Endometrium (tissue), 2 donors: ENCODE measurements around the gene RNPEPL1.

Experiments
- FAIRE-seq: peaks from 2 replicates; lab custom pipeline; 2012; peaks lifted over from hg19 to GRCh38; lab: Jason Lieb, UNC
- donor health status: control.
- donor health status: control.

RNPEPL1 gene

GRCh38 chr2:240577281-240578109 lies 9.2 kb downstream of the RNPEPL1 start:
- no peak for FAIRE-seq

DNA sequence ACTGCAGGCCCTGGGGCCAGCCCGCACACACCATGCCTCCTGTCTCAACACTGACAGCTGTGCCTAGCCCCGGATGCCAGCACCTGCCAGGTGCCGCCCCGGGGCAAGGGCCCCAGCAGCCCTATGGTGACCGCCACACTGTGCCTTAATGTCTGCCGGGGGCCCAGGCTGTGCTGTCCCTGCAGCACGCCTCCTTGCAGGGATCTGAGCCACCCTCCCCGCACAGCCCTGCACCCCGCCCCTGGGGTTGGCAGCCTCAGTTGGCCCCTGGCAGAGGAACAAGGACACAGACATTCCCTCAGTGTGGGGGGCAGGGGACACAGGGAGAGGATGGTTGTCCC lies 9.8 kb downstream of the RNPEPL1 start:
- no peak for FAIRE-seq

DNA sequence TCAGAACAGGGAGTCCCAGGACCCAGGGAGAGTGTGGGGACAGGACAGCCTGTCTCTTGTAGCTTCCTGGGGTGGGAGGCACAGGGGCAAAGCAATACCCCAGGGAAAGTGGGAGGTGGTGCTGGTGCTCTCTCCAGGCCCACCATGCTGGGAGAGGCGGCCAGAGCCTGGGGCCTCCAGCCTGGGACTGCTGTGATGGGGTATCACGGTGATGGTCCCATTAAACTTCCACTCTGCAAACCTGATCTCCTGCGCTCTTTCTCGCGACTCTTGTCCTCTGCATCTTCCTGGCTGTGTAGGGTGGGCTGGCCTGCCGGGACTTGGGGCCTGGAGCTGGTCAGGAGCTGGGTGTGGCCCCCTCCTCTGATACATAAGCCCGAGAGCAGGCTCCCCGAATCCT lies 10.2 kb downstream of the RNPEPL1 start:
- no peak for FAIRE-seq

- no peak for FAIRE-seq
These were observed 10.9 kb downstream of the RNPEPL1 start for GRCh38 chr2:240579071-240579762.

DNA sequence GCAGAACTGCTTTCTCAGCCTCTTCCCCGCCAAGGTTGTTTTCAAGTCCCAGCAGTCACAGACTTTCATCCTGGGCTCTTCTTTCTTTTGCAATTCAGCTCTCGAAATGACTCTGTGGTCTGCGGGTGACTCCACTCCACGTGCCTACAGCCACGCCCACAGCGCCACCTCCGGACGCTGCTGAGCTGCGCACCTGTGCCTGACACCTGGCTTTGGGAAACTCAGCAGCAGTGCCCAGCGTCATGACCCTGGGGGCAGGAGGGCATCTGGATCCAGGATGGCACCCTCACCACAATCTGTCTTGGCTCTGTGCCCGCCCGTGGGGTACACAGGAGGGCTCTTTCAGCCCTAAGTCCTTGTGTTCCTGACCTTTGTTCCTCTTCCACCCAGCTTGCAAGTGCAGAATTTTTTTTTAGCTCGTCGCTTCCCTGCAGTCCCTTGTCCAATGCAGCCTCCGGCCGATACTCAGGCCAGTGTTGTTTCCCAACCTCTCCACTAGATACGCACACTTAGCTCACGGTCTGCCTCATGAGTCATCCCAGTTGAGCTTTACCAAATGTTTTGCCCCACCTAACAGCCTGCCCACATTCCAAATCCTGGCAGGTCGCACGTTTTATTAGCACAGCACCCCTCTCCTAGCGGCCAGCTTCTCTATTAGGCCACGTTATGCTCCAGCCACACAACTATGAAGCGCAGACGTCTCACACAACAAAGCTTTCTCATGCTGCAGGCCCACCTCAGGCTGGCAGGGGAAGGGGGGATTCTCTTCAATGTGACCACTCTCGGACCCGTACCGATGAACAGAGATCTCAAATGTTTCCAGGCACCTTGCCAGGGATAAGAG lies 11.7 kb downstream of the RNPEPL1 start:
- no peak for FAIRE-seq

DNA sequence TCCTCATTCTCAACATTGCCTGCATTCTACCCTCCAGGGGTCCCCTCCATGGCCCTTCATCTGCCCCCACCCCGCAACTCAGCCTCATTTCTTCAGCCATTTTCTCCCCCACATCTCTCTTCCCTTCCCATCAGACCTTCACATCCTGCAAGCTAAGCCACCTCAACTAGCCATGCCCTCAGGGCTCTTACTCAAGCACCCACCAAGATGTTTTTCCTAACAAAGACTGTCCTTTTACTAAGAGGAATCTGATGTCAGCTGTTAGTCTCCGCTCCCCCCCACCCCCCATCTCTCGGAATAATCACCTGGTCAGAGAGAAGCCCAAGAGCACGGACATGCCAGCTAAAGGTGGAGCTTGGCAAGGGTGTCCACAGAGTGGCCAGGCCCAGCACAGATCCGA lies 13.5 kb downstream of the RNPEPL1 start:
- no peak for FAIRE-seq

DNA sequence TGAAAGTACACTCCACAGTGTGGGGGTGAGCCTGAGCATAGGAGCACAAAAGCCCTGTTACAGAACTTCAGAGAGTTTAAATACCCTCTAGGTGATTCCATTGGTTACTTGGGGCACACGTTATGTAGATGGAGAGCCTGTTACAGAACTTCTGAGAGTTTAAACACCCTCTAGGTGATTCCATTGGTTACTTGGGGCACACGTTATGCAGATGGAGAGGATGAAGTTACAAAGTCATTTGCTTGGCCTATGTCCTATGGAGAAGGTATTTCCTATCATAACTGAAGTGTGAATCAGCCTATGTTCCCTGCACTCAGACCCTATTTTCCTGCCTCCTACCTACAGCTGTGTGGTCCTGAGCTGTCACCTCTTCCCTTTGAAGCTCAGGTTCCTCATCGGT lies 14.5 kb downstream of the RNPEPL1 start:
- FAIRE-seq = no peak

DNA sequence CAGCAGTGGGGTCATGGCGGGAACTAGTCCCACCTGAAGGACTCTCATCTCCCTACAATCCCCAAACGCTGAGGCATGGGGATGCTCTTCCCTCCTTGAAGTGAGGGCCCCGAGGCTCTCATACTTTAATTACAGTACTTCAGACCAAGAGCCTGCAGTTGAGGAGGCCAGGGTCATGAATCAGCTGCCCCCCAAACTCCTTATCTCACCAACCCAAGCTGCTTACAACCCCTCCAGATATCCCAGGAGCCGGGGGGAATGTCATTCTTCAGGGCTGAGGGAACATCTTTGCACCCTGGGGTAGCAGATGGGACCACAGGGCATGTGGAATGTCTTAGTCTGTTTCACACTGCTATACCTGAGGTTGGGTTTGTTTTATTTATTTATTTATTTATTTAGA lies 15.5 kb downstream of the RNPEPL1 start:
- FAIRE-seq = no peak

DNA sequence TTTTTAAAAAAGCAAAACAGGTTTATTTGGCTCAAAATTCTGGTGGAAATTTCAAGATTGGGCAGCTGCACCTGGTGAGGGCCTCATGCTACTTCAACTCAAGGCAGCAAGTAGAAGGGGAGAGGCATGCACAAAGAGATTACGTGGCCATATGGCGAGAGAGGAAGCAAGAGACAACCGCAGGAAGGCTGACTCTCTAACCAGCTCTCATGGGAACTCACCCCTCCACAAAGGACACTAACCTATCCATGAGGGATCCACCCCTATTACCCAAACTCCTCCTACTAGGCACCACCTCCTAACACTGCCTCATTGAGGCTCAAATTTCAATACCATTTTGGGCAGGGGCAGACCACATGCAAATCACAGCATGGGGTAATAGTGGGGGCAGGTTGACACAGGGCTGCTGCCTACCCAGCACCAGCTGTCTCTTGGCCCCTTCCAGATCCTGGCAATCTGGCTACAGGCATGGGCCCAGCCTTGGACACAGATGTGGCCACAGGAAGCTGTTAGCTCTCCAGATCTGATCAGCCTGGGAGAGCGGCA lies 16.3 kb downstream of the RNPEPL1 start:
- FAIRE-seq = no peak

DNA sequence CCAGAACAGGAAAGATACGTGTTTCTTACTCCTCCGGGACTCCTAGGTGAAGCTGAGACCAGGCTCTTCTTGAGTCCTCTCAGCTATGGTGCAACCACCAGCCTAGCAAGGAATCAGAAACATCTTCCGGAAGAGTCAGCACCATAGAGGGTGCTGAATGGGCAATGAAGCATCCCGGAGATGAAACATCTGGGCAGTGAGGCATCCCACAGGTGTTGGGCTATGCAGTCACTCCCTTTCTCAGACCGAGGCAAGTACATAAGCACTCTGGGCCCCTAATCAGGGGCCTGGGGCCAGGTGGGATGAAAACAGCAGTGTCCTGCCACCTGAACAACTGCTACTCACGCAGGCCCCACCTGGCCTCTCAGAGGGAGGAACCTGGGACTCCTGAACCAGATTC lies 16.8 kb downstream of the RNPEPL1 start:
- no peak for FAIRE-seq

DNA sequence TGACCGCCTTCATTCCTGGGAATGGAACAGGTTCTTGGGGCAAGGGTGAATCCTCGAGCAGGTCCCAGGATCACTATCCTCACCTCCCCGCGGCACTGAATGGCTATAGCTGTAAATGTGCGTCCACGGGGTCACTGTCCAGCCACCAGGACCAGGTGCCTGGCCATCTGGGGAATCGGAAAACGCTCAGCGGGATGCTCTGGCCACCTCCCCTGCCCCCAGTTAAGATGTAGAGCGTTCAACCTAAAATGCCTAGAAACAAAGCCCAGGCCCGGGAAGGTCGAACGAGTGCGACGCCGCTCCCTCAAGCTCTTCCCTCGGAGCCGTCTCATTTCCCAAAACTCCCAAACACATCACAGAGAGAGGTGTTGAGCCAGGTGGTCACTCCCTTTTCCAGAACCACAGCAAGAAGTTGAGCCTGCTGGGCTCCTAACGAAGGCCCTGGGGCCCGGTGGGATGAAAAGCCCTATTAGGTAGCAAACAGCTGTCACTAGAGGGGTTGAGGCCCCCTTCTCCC lies 17.5 kb downstream of the RNPEPL1 start:
- no peak for FAIRE-seq

DNA sequence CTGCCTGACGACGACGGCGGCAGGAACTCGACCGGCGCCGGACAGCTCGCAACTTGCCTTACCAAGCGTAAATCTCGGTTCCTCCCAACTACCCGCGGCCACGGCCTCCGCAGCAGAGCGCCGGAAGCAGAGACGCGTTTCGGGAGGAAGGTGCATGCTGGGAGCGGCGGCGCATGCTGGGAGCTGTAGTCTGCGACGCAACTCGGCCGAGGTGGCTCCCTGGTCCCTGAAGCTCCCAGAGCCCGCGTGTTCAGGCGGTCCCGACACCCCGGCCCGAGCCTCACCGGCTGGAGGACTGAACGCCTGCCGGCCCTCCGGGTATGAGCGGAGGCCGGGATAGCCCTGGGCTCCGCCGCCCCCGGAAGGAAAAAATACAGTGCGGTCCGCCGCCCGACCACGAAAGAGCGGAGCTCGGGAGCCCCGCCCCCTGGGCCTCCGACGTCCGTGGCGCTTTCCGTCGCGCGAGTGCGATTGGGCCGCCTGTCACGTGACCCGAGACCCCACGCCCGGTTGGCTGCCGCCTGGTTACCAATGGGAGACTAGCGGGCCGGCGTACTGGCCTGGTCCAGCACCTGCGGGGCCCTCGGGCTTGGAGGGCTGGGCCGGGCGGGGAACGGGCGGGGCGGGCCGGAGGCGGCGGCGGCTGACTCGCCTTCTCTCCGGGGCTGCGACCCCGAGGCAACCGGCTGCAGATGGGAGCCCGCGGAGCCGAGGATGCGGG lies 18.1 kb downstream of the RNPEPL1 start, which contains the start of gene CAPN10:
TSS of gene CAPN10 (plus strand) at position 537 of the 721 bp plus-strand sequence. CDS start at position 715, 178 bp downstream.
- no peak for FAIRE-seq

- no peak for FAIRE-seq
These were observed 18.9 kb downstream of the RNPEPL1 start for GRCh38 chr2:240586919-240587800.

DNA sequence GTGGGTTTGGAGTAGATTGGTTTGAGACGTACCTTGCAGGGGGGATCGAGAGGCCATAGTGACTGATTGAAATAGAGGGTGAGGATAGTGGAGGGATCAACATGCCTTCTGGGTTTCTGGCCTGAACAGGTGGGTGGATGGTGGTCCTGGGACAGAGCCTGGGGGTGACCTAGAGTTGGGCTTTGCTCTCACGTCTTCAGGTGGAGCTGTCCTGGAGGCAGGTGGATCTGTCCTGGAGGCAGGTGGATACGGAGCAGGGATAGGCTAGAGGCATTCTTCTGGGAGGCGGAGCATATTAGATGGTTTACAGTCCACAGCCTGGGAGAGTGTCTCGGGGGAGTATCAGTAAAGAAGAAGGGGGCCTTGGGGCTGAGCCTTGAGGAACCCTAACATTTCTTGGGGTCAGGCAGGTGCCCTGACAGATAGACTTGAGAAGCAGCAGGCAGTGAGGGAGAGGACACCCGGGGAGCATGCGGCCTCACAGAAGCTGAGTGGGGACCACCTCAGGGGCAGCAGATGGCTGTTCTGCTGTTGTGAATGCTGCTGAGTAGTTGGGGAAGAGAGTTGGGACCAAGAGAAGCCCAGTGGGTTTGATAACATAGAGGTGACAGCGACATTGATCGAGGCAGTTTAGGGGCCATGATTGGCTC lies 19.8 kb downstream of the RNPEPL1 start:
- FAIRE-seq = no peak

DNA sequence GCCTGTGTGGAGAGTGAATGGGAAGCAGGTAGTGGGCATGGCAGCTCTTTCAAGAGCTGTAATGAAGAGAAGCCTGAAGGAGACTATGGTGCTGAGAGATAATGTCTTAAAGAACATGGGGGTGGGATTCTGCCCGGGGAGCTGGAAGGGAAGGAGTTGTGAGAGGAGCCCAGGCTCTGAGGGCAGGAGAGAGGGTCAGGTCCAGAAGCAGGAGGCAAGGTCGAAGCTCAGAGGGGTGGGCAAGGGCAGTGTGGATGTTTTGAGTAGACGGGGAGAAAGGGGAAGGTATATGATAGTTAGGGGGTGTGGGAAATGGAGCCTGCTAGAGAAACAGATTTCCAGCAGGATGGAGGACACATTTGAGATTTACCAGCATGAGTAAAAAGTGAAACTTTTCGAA lies 20.4 kb downstream of the RNPEPL1 start:
- FAIRE-seq = no peak

DNA sequence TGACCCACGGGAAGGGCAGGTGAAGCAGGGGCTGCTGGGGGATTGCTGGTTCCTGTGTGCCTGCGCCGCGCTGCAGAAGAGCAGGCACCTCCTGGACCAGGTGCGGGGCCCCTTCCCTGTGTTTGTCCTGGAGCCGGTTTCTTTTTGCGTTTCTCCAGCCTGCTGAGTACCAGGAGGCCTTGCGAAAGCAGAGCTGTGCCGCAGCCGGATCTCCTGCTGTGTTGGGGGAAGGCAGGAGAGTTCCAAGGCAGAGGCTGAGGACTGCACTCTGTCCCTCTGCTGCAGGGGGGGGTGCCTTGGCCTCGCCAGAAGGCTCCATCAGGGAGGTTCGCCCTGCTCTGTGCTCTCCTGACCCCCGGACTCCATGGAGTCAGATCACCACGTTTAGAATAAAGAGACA lies 21.1 kb downstream of the RNPEPL1 start:
- no peak for FAIRE-seq

DNA sequence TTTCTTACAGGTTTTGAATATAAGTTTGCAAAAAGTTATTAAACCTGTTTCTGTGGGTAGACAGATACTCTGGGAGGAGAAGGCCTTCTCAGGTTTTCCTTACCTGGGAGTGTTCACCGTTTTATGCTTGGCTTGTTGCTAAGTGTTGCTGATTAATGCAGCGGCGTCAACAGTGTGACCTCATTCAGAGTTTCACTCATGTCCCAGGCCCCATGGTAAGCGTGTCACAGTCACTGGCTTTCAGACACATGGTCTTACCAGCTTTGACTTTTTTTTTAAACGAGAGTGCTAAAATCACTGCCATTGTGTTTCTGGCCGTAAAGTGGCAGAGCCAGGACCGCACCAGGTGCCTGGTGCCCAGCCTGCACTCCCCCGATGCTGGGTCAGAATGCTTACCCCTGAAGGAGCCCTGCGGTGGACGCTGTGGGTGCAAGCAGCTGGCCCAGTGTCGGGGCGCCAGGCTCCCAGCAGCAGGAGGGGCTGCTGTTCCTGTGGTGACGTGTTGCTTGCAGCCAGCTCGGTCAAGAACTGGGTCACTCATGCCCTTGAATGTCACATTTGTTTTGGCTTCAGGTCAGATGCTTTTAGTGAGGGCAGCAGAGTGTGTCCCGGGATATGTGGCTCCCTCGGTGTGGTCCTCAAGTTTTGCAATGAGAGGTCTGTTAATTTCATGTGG lies 21.7 kb downstream of the RNPEPL1 start:
- no peak for FAIRE-seq

DNA sequence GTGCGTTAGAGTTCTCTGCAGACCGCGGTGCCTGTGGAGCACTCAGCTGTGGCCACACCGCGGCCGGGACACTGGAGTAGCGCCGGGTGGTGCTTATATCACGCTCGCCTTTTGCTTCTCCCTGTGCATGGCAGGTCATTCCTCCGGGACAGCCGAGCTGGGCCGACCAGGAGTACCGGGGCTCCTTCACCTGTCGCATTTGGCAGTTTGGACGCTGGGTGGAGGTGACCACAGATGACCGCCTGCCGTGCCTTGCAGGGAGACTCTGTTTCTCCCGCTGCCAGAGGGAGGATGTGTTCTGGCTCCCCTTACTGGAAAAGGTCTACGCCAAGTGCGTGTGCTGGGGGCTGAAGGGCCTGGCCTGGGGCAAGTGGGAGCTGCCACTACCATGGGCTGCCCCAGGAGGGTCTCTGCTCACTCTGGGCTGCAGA lies 22.4 kb downstream of the RNPEPL1 start:
- FAIRE-seq = no peak

DNA sequence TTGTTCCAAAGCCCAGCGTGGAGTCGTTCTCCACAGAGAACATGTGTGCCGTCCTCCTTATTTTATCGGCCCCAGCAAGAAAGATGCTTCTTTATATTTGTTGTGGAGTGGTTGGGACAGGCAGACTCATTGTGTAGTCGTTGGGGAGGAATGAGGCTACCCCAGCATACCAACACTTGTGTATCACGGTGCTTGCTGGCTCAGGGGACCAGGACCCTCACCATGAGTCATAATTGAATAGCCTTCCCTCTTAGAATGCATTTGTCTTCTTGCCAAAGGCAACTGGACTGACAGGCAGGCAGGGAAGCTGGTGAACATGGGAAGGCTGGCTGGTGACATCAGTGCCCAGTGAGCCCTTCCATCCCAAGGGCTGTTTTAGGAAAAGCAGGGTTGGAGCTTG lies 22.9 kb downstream of the RNPEPL1 start:
- FAIRE-seq = no peak
